ENCODE measurements around the gene TUFM.

Gene TUFM

GRCh38 chr16:28880955-28881354 is 34.8 kb upstream of the TUFM start:
- no peak overlapping the region for H3K4me3 ChIP-seq (ENCODE audit: low read length)
- no peaks in the 10 kb centered on the region for H3K36me3 ChIP-seq (ENCODE audit: insufficient read depth, low read length)
- H3K4me1 ChIP-seq (ENCODE audit: control insufficient read depth, insufficient read depth, low read length) = peaks cover 31% of the 10 kb centered on the region
- H3K27me3 ChIP-seq (ENCODE audit: control insufficient read depth, insufficient read depth, low read length) = no peaks in the 10 kb centered on the region
- no peak overlapping the region for H3K4me2 ChIP-seq (ENCODE audit: low read length)
- no peaks in the 10 kb centered on the region for H3K9me3 ChIP-seq (replicated peaks; ENCODE audit: low read length)
- H3K9ac ChIP-seq (ENCODE audit: low read depth, low read length) = no peak overlapping the region

- Histone ChIP-seq H3K36me3 (ENCODE audit: insufficient read depth, low read length) (no peaks in the 10 kb centered on the region), H3K9me3 (replicated peaks; ENCODE audit: low read length) (no peaks in the 10 kb centered on the region), H3K9ac (ENCODE audit: low read depth, low read length) (peak overlapping the region; percentile 57), H3K4me1 (ENCODE audit: control insufficient read depth, insufficient read depth, low read length) (peaks cover 35% of the 10 kb centered on the region), H3K4me2 (ENCODE audit: low read length) (peak overlapping the region; percentile 96), H3K27me3 (ENCODE audit: control insufficient read depth, insufficient read depth, low read length) (no peaks in the 10 kb centered on the region), H3K4me3 (ENCODE audit: low read length) (peak overlapping the region; percentile 83)
Measured at GRCh38 chr16:28880589-28880915, 34.4 kb upstream of the TUFM start.

GRCh38 chr16:28879841-28880588 is 33.9 kb upstream of the TUFM start:
- Histone ChIP-seq H3K4me3 (ENCODE audit: low read length) (peak overlapping the region; percentile 83), H3K4me2 (ENCODE audit: low read length) (peak overlapping the region; percentile 96), H3K9ac (ENCODE audit: low read depth, low read length) (peak overlapping the region; percentile 76), H3K4me1 (ENCODE audit: control insufficient read depth, insufficient read depth, low read length) (peaks cover 41% of the 10 kb centered on the region), H3K36me3 (ENCODE audit: insufficient read depth, low read length) (no peaks in the 10 kb centered on the region), H3K9me3 (replicated peaks; ENCODE audit: low read length) (no peaks in the 10 kb centered on the region), H3K27me3 (ENCODE audit: control insufficient read depth, insufficient read depth, low read length) (no peaks in the 10 kb centered on the region)

GRCh38 chr16:28879261-28879840 is 33.2 kb upstream of the TUFM start:
- H3K36me3 ChIP-seq (ENCODE audit: insufficient read depth, low read length) = no peaks in the 10 kb centered on the region
- peak overlapping the region; percentile 96 for H3K4me2 ChIP-seq (ENCODE audit: low read length)
- peak overlapping the region; percentile 76 for H3K9ac ChIP-seq (ENCODE audit: low read depth, low read length)
- H3K4me3 ChIP-seq (ENCODE audit: low read length) = peak overlapping the region; percentile 83
- H3K27me3 ChIP-seq (ENCODE audit: control insufficient read depth, insufficient read depth, low read length) = no peaks in the 10 kb centered on the region
- H3K9me3 ChIP-seq (replicated peaks; ENCODE audit: low read length) = no peaks in the 10 kb centered on the region
- peaks cover 46% of the 10 kb centered on the region for H3K4me1 ChIP-seq (ENCODE audit: control insufficient read depth, insufficient read depth, low read length)

GRCh38 chr16:28878083-28878926 is 32.2 kb upstream of the TUFM start, which contains the start of gene ATP2A1:
Gene ATP2A1, plus strand, starts transcription at chr16:28878488. Its CDS starts 184 bp downstream, at chr16:28878672.
- Histone ChIP-seq H3K4me2 (ENCODE audit: low read length) (peak within 1 kb of the TSS; percentile 96), H3K4me3 (ENCODE audit: low read length) (peak within 1 kb of the TSS; percentile 83), H3K9ac (ENCODE audit: low read depth, low read length) (peak within 1 kb of the TSS; percentile 76), H3K36me3 (ENCODE audit: insufficient read depth, low read length) (peaks cover 8% of the 10 kb centered on the region), H3K27me3 (ENCODE audit: control insufficient read depth, insufficient read depth, low read length) (no peaks in the 10 kb centered on the region), H3K4me1 (ENCODE audit: control insufficient read depth, insufficient read depth, low read length) (peaks cover 46% of the 10 kb centered on the region), H3K9me3 (replicated peaks; ENCODE audit: low read length) (no peaks in the 10 kb centered on the region)

- H3K9me3 ChIP-seq (replicated peaks; ENCODE audit: low read length) = no peaks in the 10 kb centered on the region
- H3K4me1 ChIP-seq (ENCODE audit: control insufficient read depth, insufficient read depth, low read length) = peaks cover 46% of the 10 kb centered on the region
- H3K4me2 ChIP-seq (ENCODE audit: low read length) = no peak overlapping the region
- H3K9ac ChIP-seq (ENCODE audit: low read depth, low read length) = no peak overlapping the region
- H3K4me3 ChIP-seq (ENCODE audit: low read length) = no peak overlapping the region
- no peaks in the 10 kb centered on the region for H3K27me3 ChIP-seq (ENCODE audit: control insufficient read depth, insufficient read depth, low read length)
- H3K36me3 ChIP-seq (ENCODE audit: insufficient read depth, low read length) = peaks cover 14% of the 10 kb centered on the region
Measured at GRCh38 chr16:28877655-28878000, 31.5 kb upstream of the TUFM start.

GRCh38 chr16:28876973-28877654 is 31.0 kb upstream of the TUFM start:
- peaks cover 46% of the 10 kb centered on the region for H3K4me1 ChIP-seq (ENCODE audit: control insufficient read depth, insufficient read depth, low read length)
- no peaks in the 10 kb centered on the region for H3K27me3 ChIP-seq (ENCODE audit: control insufficient read depth, insufficient read depth, low read length)
- no peaks in the 10 kb centered on the region for H3K9me3 ChIP-seq (replicated peaks; ENCODE audit: low read length)
- no peak overlapping the region for H3K4me3 ChIP-seq (ENCODE audit: low read length)
- peak overlapping the region; percentile 59 for H3K9ac ChIP-seq (ENCODE audit: low read depth, low read length)
- peak overlapping the region; percentile 26 for H3K4me2 ChIP-seq (ENCODE audit: low read length)
- H3K36me3 ChIP-seq (ENCODE audit: insufficient read depth, low read length) = peaks cover 17% of the 10 kb centered on the region

GRCh38 chr16:28876019-28876659 is 30.0 kb upstream of the TUFM start:
- Histone ChIP-seq H3K9ac (ENCODE audit: low read depth, low read length) (peak overlapping the region; percentile 59), H3K36me3 (ENCODE audit: insufficient read depth, low read length) (peaks cover 22% of the 10 kb centered on the region), H3K4me3 (ENCODE audit: low read length) (no peak overlapping the region), H3K27me3 (ENCODE audit: control insufficient read depth, insufficient read depth, low read length) (no peaks in the 10 kb centered on the region), H3K4me1 (ENCODE audit: control insufficient read depth, insufficient read depth, low read length) (peaks cover 46% of the 10 kb centered on the region), H3K9me3 (replicated peaks; ENCODE audit: low read length) (no peaks in the 10 kb centered on the region), H3K4me2 (ENCODE audit: low read length) (no peak overlapping the region)

GRCh38 chr16:28875134-28876018 is 29.2 kb upstream of the TUFM start:
- no peaks in the 10 kb centered on the region for H3K27me3 ChIP-seq (ENCODE audit: control insufficient read depth, insufficient read depth, low read length)
- H3K9ac ChIP-seq (ENCODE audit: low read depth, low read length) = peak overlapping the region; percentile 59
- H3K36me3 ChIP-seq (ENCODE audit: insufficient read depth, low read length) = peaks cover 28% of the 10 kb centered on the region

GRCh38 chr16:28874406-28874805 is 28.3 kb upstream of the TUFM start:
- H3K9me3 ChIP-seq (replicated peaks; ENCODE audit: low read length) = no peaks in the 10 kb centered on the region
- peaks cover 38% of the 10 kb centered on the region for H3K4me1 ChIP-seq (ENCODE audit: control insufficient read depth, insufficient read depth, low read length)
- H3K27me3 ChIP-seq (ENCODE audit: control insufficient read depth, insufficient read depth, low read length) = no peaks in the 10 kb centered on the region
- H3K4me3 ChIP-seq (ENCODE audit: low read length) = no peak overlapping the region
- peaks cover 38% of the 10 kb centered on the region for H3K36me3 ChIP-seq (ENCODE audit: insufficient read depth, low read length)
- H3K9ac ChIP-seq (ENCODE audit: low read depth, low read length) = no peak overlapping the region
- H3K4me2 ChIP-seq (ENCODE audit: low read length) = no peak overlapping the region

More at GRCh38 chr16:28875134-28876018, 29.2 kb upstream of the TUFM start:
- peaks cover 44% of the 10 kb centered on the region for H3K4me1 ChIP-seq (ENCODE audit: control insufficient read depth, insufficient read depth, low read length)
- H3K4me2 ChIP-seq (ENCODE audit: low read length) = peak overlapping the region; percentile 27
- no peaks in the 10 kb centered on the region for H3K9me3 ChIP-seq (replicated peaks; ENCODE audit: low read length)
- peak overlapping the region; percentile 1 for H3K4me3 ChIP-seq (ENCODE audit: low read length)
